Measurements from ENCODE around the gene MRPS16. TPM values are rescaled to one million over a fixed set of nuclear protein-coding genes. Genes with fewer than 3 reads are reported as not detected.

Gene MRPS16
- total and polyA plus RNA-seq, 2 donors (not counting 1 experiment from before 2014, with no cell fraction given) = 27.7 to 49.6 TPM

DNA sequence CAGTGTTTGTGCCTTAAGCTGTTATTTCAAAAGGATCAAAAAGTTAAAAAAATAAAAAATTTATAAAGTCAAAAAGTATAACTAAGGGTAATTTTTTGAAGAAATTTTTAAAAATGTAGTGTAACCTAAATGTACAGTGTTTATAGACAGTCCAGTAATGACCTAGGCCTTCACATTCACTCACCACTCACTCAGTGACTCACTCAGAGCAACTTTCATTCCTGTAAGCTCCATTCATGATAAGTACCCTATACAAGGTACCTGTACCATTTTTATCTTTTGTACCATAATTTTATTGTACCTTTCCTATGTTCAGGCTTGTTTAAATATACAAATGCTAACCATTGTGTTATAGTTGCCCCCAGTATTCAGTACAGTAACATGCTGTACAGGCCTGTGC lies 26.9 kb downstream of the MRPS16 start:
- H3K4me1 ChIP-seq (ENCODE audit: control insufficient read depth in 2 of 2, insufficient read depth in 2 of 2, low read length in 2 of 2) = no peaks in the 10 kb centered on the region
- H3K9ac ChIP-seq (ENCODE audit: low read length) = no peak overlapping the region
- no peak overlapping the region for H2AFZ ChIP-seq (ENCODE audit: insufficient read depth, low read depth, low read length, poor library complexity, severe bottlenecking)
- no peak overlapping the region for H3K27ac ChIP-seq (ENCODE audit: low read length in 2 of 2)
- Mint-ChIP-seq H3K27me3 (no peaks in the 10 kb centered on the region), H3K9me3 (ENCODE audit: insufficient read depth) (no peaks in the 10 kb centered on the region), H3K4me3 (no peak overlapping the region), H3K4me1 (no peaks in the 10 kb centered on the region), H3K27ac (no peak overlapping the region)
- H3K36me3 ChIP-seq (replicated peaks in 1 of 2; ENCODE audit: control extremely low read depth in 1 of 2, control insufficient read depth in 1 of 2, extremely low read depth in 1 of 2, insufficient read depth in 2 of 2, low read length in 1 of 2) = peaks cover 0 to under 1% of the 10 kb centered on the region in 2 experiments
- ATAC-seq (ENCODE audit: low read depth) (no peak), DNase-seq (no peak)
- H3K4me2 ChIP-seq (replicated peaks; ENCODE audit: low read depth, low read length, poor library complexity, severe bottlenecking) = no peak overlapping the region
- TF ChIP-seq CTCF (IDR thresholded peaks at IDR 0.05) (no peak), EZH2 (IDR thresholded peaks at IDR 0.05; ENCODE audit: borderline replicate concordance, insufficient read depth, low read depth, low read length, poor library complexity, severe bottlenecking) (no peak)
- no peaks in the 10 kb centered on the region for H3K27me3 ChIP-seq (replicated peaks in 1 of 4; ENCODE audit: control extremely low read depth in 1 of 4, control insufficient read depth in 3 of 4, insufficient read depth in 4 of 4, low read length in 3 of 4)
- CTCF ChIA-PET = no interaction called here
- no peaks in the 10 kb centered on the region for H3K79me2 ChIP-seq (ENCODE audit: control insufficient read depth, insufficient read depth, low read length)
- POLR2A ChIA-PET = no interaction called here
- intact Hi-C loops (cut with micrococcal nuclease) = no loop called here
- no peaks in the 10 kb centered on the region for H4K20me1 ChIP-seq (ENCODE audit: control insufficient read depth, insufficient read depth, low read length, poor library complexity, severe bottlenecking)
- H3K9me3 ChIP-seq (ENCODE audit: control extremely low read depth in 1 of 3, control insufficient read depth in 2 of 3, insufficient read depth in 1 of 3, low read length in 2 of 3) = no peaks in the 10 kb centered on the region
- H3K4me3 ChIP-seq (ENCODE audit: control extremely low read depth in 1 of 5, extremely low read depth in 1 of 5, insufficient read depth in 1 of 5, low read depth in 2 of 5, low read length in 4 of 5) = no peak overlapping the region

- intact Hi-C loops (cut with micrococcal nuclease) = no loop called here
- CTCF ChIA-PET = no interaction called here
- no peaks in the 10 kb centered on the region for H3K4me1 ChIP-seq (ENCODE audit: control insufficient read depth in 2 of 2, insufficient read depth in 2 of 2, low read length in 2 of 2)
- peaks cover 0 to 3% (median 0%) of the 10 kb centered on the region in 3 donors for H3K9me3 ChIP-seq (ENCODE audit: control extremely low read depth in 1 of 3, control insufficient read depth in 2 of 3, insufficient read depth in 1 of 3, low read length in 2 of 3)
- no peak for TF ChIP-seq CTCF (IDR thresholded peaks at IDR 0.05)
- TF ChIP-seq EZH2 (IDR thresholded peaks at IDR 0.05; ENCODE audit: borderline replicate concordance, insufficient read depth, low read depth, low read length, poor library complexity, severe bottlenecking) = no peak
- WGBS (ENCODE audit: insufficient coverage) = no CpG with 5 or more reads among the region's 1 CpG
- H3K4me1 Mint-ChIP-seq = peaks cover 5% of the 10 kb centered on the region
- POLR2A ChIA-PET = no interaction called here
- H2AFZ ChIP-seq (ENCODE audit: insufficient read depth, low read depth, low read length, poor library complexity, severe bottlenecking) = no peak overlapping the region
- H3K36me3 ChIP-seq (replicated peaks in 1 of 2; ENCODE audit: control extremely low read depth in 1 of 2, control insufficient read depth in 1 of 2, extremely low read depth in 1 of 2, insufficient read depth in 2 of 2, low read length in 1 of 2) = peaks cover 4 to 19% of the 10 kb centered on the region in 2 experiments
- ATAC-seq (ENCODE audit: low read depth) = no peak
- no peak overlapping the region for H3K4me3 Mint-ChIP-seq
- H3K4me2 ChIP-seq (replicated peaks; ENCODE audit: low read depth, low read length, poor library complexity, severe bottlenecking) = no peak overlapping the region
- DNase-seq = no peak
- H3K27me3 ChIP-seq (replicated peaks in 1 of 4; ENCODE audit: control extremely low read depth in 1 of 4, control insufficient read depth in 3 of 4, insufficient read depth in 4 of 4, low read length in 3 of 4) = no peaks in the 10 kb centered on the region
- H3K9me3 Mint-ChIP-seq (ENCODE audit: insufficient read depth) = peaks cover 2% of the 10 kb centered on the region
- H4K20me1 ChIP-seq (ENCODE audit: control insufficient read depth, insufficient read depth, low read length, poor library complexity, severe bottlenecking) = no peaks in the 10 kb centered on the region
- no peak overlapping the region for H3K27ac ChIP-seq (ENCODE audit: low read length in 2 of 2)
- H3K79me2 ChIP-seq (ENCODE audit: control insufficient read depth, insufficient read depth, low read length) = no peaks in the 10 kb centered on the region
- no peak overlapping the region for H3K27ac Mint-ChIP-seq
- H3K4me3 ChIP-seq (ENCODE audit: control extremely low read depth in 1 of 5, extremely low read depth in 1 of 5, insufficient read depth in 1 of 5, low read depth in 2 of 5, low read length in 4 of 5) = no peak overlapping the region
- no peaks in the 10 kb centered on the region for H3K27me3 Mint-ChIP-seq
- no peak overlapping the region for H3K9ac ChIP-seq (ENCODE audit: low read length)
Observed at GRCh38 chr10:73220989-73221388, 31.5 kb downstream of the MRPS16 start.
